Hepatocyte (in vitro differentiated cells): ENCODE data around the gene TM2D3. TPM values are rescaled to one million over a fixed set of nuclear protein-coding genes. Genes with fewer than 3 reads are reported as not detected.

ENCODE experiments used
- DNase-seq: peaks from one replicate; pipeline ENCODE4 v3.0.0-alpha.2; 2016; ENCODE audit warnings: low spot score
- H2AFZ ChIP-seq: fragments of 200-600 bp; sonication (generic); 2 replicates; pipeline ENCODE4 v1.6.0; 2016; ENCODE audit warnings: antibody characterized with exemption, mild to moderate bottlenecking
- H3K27ac ChIP-seq: fragments of 200-600 bp; sonication (generic); 2 replicates; pipeline ENCODE4 v1.5.1; 2016; ENCODE audit warnings: mild to moderate bottlenecking
- H3K27me3 ChIP-seq: fragments of 200-600 bp; sonication (generic); 2 replicates; pipeline ENCODE4 v1.6.1; 2016
- H3K36me3 ChIP-seq: fragments of 200-600 bp; sonication (generic); replicated peaks from 2 replicates; pipeline ENCODE4 v1.5.1; 2016; ENCODE audit warnings: low read depth; ENCODE audit not compliant: insufficient read depth
- H3K4me1 ChIP-seq: fragments of 200-600 bp; sonication (generic); 2 replicates; pipeline ENCODE4 v1.5.1; 2016; ENCODE audit warnings: mild to moderate bottlenecking, moderate library complexity; ENCODE audit not compliant: insufficient read depth
- H3K4me2 ChIP-seq: fragments of 200-600 bp; sonication (generic); 2 replicates; pipeline ENCODE4 v1.6.0; 2016
- H3K4me3 ChIP-seq: fragments of 200-600 bp; sonication (generic); 2 replicates; pipeline ENCODE4 v1.5.1; 2016; ENCODE audit warnings: mild to moderate bottlenecking
- H3K79me2 ChIP-seq: fragments of 200-600 bp; sonication (generic); 2 replicates; pipeline ENCODE4 v1.6.0; 2017; ENCODE audit warnings: mild to moderate bottlenecking
- H3K9me2 ChIP-seq: fragments of 200-600 bp; sonication (generic); replicated peaks from 2 replicates; pipeline ENCODE4 v1.6.0; 2017; ENCODE audit warnings: mild to moderate bottlenecking; ENCODE audit not compliant: insufficient read depth
- H3K9me3 ChIP-seq: fragments of 200-600 bp; sonication (generic); 2 replicates; pipeline ENCODE4 v1.5.1; 2016; ENCODE audit warnings: low read depth, mild to moderate bottlenecking
- H4K20me1 ChIP-seq: fragments of 200-600 bp; sonication (generic); 2 replicates; pipeline ENCODE4 v1.6.0; 2016; ENCODE audit warnings: mild to moderate bottlenecking; ENCODE audit not compliant: insufficient read depth, poor library complexity, severe bottlenecking
- CTCF ChIP-seq: fragments of 200-600 bp; sonication (generic); IDR thresholded peaks from 2 replicates; pipeline ENCODE4 v1.5.1; 2016; ENCODE audit warnings: antibody characterized with exemption, mild to moderate bottlenecking; ENCODE audit not compliant: poor library complexity
- EZH2 ChIP-seq: fragments of 200-600 bp; sonication (generic); IDR thresholded peaks from 2 replicates; pipeline ENCODE4 v1.6.1; 2016; ENCODE audit warnings: antibody characterized with exemption, mild to moderate bottlenecking, borderline replicate concordance
- EZH2phosphoT487 ChIP-seq: fragments of 200-600 bp; sonication (generic); IDR thresholded peaks from one replicate; pipeline ENCODE4 v1.6.1; 2018; ENCODE audit warnings: antibody characterized with exemption, mild to moderate bottlenecking, low read depth, moderate library complexity; ENCODE audit not compliant: unreplicated experiment, severe bottlenecking
- WGBS: methylation state at CpG from one replicate; pipeline ENCODE4 v1.1.6; 2016; ENCODE audit warnings: low lambda C conversion rate; ENCODE audit errors: missing lambda C conversion rate; 5-methylcytosine and 5-hydroxymethylcytosine counted together
- polyA plus RNA-seq: library from polyadenylated mRNA; unstranded; fragments of >200 nt; fragmentation: Nextera tagmentation; extraction: Ambion mirVana; gene quantifications from 2 replicates; pipeline ENCODE4 v1.2.1, GENCODE V29; 2016
- total RNA-seq: library from RNA; depleted of rRNA; stranded (reverse); fragments of >200 nt; gene quantifications from 2 replicates; pipeline ENCODE4 v1.2.3, GENCODE V29; 2014

TM2D3 gene
- total and polyA plus RNA-seq, 2 experiments from 2014 or later: 41.9 to 55.7 TPM

DNA sequence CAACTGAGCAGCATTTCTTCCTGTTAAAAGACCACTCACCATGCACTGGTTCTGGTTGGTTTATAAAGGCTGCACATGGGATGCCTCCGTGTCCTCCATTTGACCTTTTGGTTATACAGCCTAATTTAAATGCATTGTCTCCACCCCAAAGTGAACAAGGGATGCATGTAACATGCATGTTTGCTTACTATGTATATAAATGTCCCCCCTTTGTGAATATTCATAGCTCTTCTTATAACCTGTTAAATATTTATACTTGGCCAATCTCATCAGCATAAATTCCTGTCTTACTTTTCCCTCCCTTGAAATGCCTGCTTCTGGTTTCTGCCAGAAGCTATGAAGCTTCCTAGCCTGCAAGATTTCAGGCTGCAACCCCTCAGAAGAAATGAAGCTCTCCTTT lies 44.6 kb upstream of the TM2D3 start:
- H3K9me2 ChIP-seq: no peaks in the 10 kb centered on the region
- no peak overlapping the region for H3K27ac ChIP-seq
- TF ChIP-seq EZH2phosphoT487 (no peak), CTCF (no peak), EZH2 (no peak)
- no peaks in the 10 kb centered on the region for H4K20me1 ChIP-seq
- no peaks in the 10 kb centered on the region for H3K9me3 ChIP-seq
- H3K4me3 ChIP-seq: no peak overlapping the region
- no peak overlapping the region for H2AFZ ChIP-seq
- H3K4me1 ChIP-seq: no peaks in the 10 kb centered on the region
- no peaks in the 10 kb centered on the region for H3K79me2 ChIP-seq
- DNase-seq: no peak
- H3K4me2 ChIP-seq: no peak overlapping the region
- no peaks in the 10 kb centered on the region for H3K27me3 ChIP-seq
- WGBS: 100% methylated on average over 1 of the region's 1 CpG
- H3K36me3 ChIP-seq: no peaks in the 10 kb centered on the region

- no peaks in the 10 kb centered on the region for H3K9me3 ChIP-seq
- H3K79me2 ChIP-seq: no peaks in the 10 kb centered on the region
- H3K4me1 ChIP-seq: no peaks in the 10 kb centered on the region
- no peak overlapping the region for H3K27ac ChIP-seq
- no peak overlapping the region for H3K4me2 ChIP-seq
- 97% methylated on average over 2 of the region's 2 CpGs for WGBS
- no peak for TF ChIP-seq CTCF
- no peak for TF ChIP-seq EZH2
- no peak for TF ChIP-seq EZH2phosphoT487
- no peaks in the 10 kb centered on the region for H3K27me3 ChIP-seq
- no peak for DNase-seq
- H4K20me1 ChIP-seq: no peaks in the 10 kb centered on the region
- H2AFZ ChIP-seq: no peak overlapping the region
- no peaks in the 10 kb centered on the region for H3K36me3 ChIP-seq
- H3K4me3 ChIP-seq: no peak overlapping the region
- no peaks in the 10 kb centered on the region for H3K9me2 ChIP-seq
Observed at GRCh38 chr15:101694261-101694660, 42.1 kb upstream of the TM2D3 start.

- Histone ChIP-seq H3K9me3 (no peaks in the 10 kb centered on the region), H3K9me2 (no peaks in the 10 kb centered on the region), H3K4me3 (no peak overlapping the region), H3K27me3 (no peaks in the 10 kb centered on the region), H3K36me3 (no peaks in the 10 kb centered on the region), H4K20me1 (no peaks in the 10 kb centered on the region), H3K4me1 (no peaks in the 10 kb centered on the region), H3K4me2 (no peak overlapping the region), H3K79me2 (no peaks in the 10 kb centered on the region), H2AFZ (no peak overlapping the region), H3K27ac (no peak overlapping the region)
- WGBS: 97% methylated on average over 4 of the region's 4 CpGs
- no peak for DNase-seq
- no peak for TF ChIP-seq CTCF
- TF ChIP-seq EZH2: no peak
- TF ChIP-seq EZH2phosphoT487: no peak
Observed at GRCh38 chr15:101692801-101693598, 40.8 kb upstream of the TM2D3 start.
